ENCODE results near the gene BASP1.

DNA sequence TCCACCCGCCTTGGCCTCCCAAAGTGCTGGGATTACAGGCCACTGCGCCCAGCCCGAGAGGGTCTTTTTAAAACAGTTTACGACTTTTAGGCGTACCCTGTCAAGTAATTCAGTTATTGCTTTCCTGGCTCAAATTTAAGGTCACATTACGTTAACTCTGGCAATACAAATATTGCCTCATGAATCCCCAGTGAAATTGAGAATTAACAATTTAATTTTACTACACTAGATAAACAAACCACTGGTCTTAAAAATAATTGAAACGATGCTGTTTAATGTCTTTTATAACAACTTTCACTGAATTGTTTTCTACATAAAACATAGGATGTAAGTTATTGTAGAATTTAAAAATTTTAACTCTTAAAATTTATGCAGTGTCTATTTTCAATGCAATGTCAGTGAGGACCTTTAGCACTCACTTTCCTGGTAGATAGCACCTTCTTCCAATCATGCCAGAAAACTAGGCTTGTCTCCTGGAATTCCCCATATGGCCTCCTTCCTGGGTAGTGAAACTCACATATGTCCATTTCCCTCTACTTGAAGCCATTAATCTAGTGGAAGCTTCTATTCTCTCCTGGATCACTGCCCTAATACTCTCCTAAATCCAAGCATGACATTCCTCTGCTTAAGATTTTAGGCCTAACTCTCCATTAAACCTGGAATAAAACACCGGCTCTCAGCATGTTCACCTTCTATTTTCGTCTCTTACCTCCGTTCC is 13.5 kb downstream of the BASP1 start:
- TF ChIP-seq, protein P1, sequence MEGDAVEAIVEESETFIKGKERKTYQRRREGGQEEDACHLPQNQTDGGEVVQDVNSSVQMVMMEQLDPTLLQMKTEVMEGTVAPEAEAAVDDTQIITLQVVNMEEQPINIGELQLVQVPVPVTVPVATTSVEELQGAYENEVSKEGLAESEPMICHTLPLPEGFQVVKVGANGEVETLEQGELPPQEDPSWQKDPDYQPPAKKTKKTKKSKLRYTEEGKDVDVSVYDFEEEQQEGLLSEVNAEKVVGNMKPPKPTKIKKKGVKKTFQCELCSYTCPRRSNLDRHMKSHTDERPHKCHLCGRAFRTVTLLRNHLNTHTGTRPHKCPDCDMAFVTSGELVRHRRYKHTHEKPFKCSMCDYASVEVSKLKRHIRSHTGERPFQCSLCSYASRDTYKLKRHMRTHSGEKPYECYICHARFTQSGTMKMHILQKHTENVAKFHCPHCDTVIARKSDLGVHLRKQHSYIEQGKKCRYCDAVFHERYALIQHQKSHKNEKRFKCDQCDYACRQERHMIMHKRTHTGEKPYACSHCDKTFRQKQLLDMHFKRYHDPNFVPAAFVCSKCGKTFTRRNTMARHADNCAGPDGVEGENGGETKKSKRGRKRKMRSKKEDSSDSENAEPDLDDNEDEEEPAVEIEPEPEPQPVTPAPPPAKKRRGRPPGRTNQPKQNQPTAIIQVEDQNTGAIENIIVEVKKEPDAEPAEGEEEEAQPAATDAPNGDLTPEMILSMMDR (IDR thresholded peaks at IDR 0.05), result no peak
- no peak for TF ChIP-seq EZH2 (IDR thresholded peaks at IDR 0.05)
